ENCODE results near the gene PHETA1.
A peak's percentile ranks its signal among the peaks of the same experiment; 100 is the strongest.

The PHETA1 gene, protein sequence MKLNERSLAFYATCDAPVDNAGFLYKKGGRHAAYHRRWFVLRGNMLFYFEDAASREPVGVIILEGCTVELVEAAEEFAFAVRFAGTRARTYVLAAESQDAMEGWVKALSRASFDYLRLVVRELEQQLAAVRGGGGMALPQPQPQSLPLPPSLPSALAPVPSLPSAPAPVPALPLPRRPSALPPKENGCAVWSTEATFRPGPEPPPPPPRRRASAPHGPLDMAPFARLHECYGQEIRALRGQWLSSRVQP

DNA sequence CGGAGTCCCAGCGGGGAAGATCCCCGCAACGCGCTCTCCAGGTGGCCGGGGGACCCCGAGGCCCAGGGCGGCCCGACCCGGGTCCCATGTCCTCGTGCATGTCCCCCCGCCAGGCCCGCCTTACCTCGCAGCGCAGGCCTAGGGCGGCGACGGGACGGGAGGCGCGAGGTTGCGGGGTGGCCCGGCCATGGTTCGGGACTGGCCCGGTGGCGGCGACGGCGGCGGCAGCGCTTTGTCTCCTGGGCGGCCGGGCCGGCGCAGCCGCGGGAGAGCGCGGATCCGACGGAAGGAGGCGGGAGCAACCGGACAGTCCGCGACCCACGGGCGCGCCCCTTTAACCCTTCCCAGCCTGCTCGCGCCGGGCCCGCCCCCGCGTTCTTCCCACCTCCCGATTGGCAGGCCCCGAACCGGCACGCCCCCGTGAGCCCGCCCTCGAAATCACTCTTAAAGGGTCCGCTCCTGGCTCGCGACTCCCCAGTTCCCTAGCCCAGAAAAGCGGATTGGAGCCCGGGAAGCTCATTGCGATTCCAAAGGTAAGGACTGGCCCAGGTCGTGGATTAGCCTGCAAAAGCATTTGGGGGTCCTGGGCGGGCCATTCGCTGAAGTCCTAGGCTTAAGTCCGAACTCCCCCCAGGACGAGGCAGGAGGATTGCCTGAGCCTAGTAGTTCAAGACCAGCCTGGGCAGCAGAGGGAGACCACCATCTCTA, at the start of gene PHETA1:
TSS of gene PHETA1 (minus strand) at position 308 of the 708 bp plus-strand sequence. CDS start 5,668 bp downstream, outside the sequence.
- DNase-seq (ENCODE audit: low read depth) = peak; percentile 71

DNA sequence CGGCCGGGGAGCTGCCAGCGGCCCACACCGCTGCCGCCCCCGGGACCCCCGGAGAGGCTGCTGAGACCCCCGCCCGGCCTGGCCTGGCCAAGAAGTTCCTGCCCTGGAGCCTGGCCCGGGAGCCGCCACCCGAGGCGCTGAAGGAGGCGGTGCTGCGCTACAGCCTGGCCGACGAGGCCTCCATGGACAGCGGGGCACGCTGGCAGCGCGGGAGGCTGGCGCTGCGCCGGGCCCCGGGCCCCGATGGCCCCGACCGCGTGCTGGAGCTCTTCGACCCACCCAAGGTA, 49.6 kb upstream of the PHETA1 start:
- DNase-seq (ENCODE audit: low read depth) = no peak

DNA sequence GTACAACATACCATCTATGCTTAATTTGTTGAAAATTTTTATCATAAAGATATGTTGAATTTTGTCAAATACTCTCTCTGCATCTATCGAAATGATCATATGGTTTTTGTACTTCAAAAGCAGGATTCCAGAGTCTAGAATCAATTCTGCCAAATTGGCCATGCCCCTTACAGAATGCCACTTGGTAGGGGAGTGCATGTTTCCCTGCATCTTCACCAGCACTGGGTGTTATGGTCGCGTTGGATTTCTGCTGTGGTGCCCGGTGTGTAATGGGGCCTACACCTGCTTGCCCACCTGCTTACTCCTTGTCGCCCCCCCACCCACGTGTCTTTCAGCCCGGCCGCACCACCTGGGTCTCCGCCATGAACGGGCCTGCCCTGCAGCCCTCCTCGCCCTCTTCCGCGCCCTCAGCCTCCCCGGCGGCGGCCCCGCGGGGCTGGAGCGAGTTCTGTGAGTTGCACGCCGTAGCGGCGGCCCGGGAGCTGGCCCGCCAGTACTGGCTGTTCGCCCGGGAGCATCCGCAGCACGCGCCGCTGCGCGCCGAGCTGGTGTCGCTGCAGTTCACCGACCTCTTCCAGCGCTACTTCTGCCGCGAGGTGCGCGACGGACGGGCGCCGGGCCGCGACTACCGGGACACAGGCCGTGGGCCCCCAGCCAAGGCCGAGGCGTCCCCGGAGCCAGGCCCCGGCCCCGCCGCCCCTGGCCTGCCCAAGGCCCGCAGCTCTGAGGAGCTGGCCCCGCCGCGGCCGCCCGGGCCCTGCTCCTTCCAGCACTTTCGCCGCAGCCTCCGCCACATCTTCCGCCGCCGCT, 49.1 kb upstream of the PHETA1 start:
- no peak for DNase-seq (ENCODE audit: low read depth)

DNA sequence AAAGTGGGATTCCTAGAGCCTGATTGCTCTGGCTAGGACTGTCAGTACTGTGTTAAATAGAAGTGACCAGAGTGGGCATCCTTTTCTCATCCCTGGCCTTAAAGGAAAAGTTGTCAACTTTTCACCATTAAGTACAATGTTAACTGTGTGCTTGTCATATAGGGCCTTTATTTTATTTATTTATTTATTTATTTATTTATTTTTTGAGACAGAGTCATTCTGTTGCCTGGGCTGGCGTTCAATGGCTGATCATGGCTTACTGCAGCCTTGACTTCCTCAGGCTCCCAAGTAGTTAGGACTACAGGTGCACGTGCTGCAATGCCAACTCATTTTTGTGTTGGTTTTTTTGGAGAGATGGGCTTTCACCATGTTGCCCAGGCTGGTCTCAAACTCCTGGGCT, 48.4 kb upstream of the PHETA1 start:
- no peak for DNase-seq (ENCODE audit: low read depth)

DNA sequence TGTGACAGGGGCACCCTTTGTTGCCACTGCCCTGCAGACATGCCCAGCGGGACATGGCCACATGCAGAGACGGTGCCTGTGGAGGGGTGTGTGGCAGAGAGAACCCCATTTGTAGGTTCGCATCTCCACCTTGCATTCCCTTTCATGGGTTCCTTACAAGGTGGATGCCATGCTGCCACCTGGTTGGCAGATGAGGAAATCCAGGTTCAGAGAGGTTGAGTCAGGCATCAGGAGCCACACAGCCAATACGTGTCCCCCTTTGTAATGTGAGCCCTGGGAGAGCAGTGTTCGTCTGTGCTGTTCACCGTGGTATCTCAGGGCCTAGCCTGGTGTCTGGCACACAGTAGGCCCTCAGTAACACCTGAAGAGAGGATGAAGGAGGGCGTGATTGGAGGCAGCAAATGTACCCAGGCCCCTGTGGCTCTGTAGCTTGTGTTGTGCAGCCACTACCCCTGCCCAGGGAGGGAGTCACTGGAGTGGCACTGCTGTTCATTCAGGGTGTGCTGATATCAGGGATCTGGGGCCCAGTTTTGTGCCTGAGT, 45.9 kb upstream of the PHETA1 start:
- no peak for DNase-seq (ENCODE audit: low read depth)

DNA sequence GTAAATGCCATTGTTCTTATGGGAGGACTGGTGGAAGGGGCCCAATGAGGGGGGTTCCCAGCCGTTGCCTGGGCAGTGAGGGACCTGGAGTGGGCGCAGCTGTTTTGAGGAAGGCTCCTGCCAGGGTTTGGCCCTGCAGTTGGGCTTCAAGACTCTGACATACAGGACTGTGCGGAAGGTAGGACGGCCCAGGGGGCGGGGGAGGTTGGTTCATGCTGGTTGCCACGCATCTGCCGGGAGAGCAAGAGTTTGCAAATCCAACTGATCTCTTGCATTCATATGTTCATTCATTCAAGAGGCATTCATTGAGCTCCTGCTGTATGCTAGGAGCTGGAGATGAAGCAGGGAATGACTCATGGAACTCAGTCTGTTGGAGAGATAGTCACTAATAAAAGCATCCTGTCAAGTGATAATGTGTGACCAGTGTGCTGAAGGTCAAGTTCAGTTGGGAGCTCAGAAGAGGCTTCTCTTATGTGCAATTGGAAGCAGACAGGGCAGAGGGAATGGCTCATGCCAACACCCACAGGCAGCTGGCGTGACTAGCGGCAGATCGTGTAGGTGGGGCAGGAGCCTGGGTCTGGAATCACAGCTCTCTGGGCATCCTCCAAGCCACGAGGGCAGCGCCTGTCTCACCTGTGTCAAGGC, 44.7 kb upstream of the PHETA1 start:
- DNase-seq (ENCODE audit: low read depth) = no peak

DNA sequence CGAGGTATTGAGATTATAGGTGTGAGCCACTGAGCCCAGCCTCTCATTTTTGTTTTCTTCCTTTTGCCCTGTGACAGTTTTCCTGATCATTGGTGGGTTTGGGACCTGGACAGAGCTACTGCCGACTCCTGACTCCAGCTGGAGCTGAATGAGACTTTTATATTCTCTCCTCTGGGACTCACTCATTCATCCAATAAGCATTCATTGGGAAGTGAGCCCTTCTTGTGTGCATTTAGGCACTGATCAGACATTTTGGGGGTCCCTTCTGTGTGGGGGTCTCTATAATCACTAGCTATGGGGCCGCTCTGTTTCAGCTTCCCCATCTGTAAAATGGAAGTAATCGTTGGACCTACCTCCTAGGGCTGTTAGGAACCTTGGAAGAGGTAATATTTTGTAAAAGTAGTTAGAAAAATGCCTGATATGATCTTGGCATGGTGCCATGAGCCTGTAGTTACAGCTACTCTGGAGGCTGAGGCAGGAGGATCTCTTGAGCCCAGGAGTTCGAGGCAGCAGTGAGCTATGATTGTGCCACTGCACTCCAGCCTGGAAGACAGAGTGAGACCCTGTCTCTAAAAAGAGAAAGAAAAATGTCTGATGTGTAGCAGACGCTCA, 44.0 kb upstream of the PHETA1 start:
- no peak for DNase-seq (ENCODE audit: low read depth)

DNA sequence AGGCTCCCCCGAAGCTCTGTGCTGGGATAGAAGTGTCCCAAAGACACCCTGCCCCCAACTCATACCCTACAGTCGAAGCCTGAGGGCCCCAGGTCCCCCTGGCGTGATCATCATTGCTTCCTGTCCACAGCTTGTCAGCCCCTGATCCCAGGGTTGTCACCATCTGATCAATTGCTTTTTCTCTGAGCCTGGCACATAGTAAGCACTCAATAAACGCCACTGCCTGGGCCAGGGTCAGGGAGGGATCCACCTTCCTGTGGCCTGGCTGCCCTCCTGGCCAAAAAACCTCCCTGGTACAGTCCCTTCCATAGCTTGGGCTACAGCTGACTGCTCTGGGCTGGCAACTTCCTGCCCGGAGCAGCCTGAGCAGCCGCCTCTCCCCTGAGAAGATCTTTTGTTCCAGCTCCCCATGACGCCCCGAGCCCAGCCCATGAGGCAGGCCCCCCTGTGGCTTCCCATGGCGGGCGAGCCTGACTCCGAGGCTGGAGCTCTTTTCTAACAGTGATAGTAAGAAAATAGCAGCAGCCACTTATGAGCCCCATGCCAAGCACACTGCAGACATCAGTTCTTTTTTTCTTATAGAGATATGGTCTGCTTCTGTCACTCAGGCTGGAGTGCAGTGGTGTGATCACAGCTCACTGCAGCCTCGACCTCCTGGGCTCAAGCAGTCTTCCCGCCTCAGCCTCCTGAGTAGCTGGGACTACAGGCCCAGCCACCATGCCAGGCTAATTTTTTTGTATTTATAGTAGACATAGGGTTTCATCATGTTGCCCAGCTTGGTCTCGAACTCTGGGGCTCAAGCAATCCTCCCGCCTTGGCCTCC, 43.3 kb upstream of the PHETA1 start:
- no peak for DNase-seq (ENCODE audit: low read depth)

DNA sequence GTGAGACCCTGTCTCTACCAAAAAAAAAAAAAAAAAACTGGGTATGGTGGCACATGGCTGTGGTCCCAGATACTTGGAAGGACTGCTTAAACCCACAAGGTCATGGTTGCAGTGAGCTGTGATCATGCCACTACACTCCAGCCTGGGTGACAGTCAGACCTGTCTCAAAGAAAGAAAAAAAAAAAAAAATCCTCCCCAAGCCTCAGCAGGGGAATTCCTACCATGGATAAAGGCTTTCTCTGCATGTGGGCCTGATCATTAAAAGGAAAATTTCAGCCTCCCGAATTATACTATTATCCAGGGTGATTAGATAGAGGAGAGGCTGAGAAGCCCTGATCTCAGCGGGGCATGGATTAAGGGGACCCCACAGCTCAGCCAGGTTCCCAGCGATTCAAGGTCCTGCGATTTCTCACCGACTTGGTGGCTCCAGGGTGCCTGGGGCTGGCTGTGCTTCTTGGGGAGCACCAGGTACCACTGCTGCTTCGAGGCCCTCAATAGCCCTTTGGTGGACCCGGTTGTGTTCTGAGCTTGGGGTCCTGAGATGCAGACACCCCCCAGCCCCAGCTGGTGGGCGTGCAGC, 42.4 kb upstream of the PHETA1 start:
- DNase-seq (ENCODE audit: low read depth) = no peak

DNA sequence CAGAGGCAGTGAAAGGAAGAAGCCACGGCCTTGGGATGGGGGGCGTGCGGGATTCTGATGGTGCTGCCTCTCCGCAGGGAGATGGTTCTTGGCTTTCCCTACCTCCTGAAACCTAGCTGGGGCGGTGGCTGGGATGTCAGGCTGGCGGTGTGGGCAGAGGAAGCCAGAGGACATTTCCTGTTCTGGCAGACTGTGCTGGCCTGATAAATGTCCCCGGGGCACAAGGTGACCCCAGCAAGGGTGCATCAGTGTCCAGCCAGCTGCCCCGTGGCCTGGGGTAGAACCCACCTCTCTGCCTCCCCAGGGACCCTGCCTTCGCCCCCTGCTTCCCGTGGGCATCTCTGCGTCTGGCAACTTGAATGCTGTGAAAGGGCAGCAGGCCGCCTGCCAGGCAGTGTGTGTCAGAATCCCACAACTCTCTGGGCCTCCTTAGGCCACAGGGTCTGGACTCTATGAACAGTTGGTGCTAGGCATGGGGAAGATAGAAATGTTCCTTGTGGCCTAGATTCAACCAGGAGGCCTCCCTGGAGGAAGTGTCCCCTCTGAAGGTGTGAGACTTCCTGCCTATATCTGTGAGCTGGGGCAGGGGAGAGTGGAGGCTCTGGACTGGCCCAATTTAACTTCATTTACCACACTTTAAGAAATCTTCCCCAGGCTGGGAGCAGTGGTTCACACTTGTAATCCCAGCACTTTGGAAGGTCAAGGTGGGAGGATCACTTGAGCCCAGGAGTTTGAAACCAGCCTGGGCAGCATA, 41.7 kb upstream of the PHETA1 start:
- DNase-seq (ENCODE audit: low read depth) = no peak

DNA sequence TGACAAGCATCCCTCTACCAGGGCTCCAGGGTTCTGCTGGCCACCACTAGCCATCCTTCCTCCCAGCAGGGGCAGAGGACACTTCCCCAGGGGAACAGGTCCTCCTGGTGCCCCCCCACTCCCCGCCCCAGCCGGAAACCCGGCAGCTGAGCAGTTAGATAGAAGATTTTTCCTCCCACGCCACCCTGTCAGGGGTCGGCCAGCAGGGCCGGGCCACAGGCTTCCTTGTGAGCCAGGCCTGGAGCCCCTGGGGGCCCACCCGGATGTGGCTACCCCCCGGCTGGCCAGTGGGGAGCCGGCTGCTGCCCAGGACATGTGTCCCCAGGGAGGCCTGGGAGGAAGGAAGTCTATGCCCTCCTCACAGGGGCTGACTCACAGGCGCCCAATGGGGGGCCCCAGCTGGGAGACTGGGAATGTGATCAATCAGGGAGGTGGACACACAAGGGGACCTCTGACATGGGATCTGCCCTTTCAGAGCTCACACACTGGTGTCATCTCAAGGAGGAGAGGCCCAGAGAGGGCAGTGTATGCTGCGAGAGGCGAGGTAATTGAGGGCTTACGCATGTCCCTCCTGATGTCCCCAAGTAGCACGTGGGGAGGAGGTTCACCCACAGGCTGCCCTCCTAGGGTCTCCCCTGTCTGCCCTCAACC, 41.0 kb upstream of the PHETA1 start:
- DNase-seq (ENCODE audit: low read depth) = peak; percentile 88

DNA sequence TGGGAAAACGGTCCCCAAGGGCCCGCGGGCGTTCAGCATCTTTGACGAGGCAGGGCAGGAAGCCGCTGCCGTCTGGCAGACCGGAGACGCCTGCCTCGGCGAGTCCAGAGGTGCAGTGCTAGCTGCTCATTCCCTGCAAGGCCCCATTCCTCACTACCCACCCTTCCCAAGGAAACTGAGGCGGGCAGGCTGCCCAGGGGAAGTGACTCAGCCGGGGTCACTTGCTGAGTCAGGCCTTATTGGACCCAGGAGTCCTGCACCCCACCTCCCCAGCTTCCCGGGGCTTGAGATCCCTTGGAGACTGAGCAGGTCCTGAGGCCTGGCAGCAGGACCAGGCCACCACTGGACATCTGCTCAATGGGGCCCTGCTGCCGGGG, 40.5 kb upstream of the PHETA1 start:
- DNase-seq (ENCODE audit: low read depth) = no peak

DNA sequence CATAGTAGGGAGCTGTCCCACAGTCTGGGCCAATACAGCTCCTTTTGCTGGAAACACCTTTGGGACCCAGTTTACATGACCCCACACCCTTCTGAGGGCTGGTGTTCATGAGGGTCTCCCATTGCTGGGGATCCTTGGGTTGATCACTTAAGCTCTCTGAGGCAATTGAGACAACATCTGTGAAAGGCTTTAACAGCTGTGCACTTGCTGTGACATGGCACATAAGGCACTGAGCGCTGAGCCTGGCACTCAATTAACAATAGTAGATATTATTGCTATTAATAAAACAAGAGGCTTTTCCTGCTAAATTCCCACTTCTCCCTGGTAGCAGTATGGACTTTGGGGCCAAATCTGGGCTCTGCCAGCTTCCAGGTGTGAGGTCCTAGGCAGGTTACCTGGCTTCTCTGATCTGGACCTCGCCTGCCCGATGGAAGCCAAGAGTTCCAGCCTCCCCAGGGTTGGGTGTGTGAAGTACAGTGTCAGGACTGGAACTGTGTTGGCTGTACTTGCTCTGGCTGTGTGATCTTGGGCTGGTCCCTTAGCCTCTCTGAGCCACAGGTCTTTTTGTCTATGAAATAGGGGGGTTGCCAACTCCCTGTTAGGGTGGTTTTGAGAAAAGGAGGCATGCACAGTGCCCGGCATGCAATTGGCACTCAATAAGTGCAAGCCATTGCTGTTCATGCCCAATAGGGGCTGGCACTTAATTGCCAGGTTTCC, 39.9 kb upstream of the PHETA1 start:
- DNase-seq (ENCODE audit: low read depth) = no peak

DNA sequence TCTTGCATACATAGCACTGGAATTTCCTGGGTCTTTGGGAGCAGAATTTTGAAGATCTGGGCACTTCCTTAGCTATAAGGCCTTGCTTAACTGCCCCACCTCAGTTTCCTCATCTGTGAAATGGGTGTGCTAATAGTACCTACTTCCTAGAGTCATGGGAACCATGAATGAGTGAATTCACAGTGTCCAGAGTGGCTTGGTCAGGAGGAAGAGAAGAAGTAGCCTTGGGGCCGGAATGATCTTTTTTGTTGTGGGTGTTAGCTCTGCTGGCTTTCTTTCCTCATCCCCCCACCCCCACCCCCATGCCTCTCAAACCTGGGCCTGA, 39.2 kb upstream of the PHETA1 start:
- DNase-seq (ENCODE audit: low read depth) = no peak

DNA sequence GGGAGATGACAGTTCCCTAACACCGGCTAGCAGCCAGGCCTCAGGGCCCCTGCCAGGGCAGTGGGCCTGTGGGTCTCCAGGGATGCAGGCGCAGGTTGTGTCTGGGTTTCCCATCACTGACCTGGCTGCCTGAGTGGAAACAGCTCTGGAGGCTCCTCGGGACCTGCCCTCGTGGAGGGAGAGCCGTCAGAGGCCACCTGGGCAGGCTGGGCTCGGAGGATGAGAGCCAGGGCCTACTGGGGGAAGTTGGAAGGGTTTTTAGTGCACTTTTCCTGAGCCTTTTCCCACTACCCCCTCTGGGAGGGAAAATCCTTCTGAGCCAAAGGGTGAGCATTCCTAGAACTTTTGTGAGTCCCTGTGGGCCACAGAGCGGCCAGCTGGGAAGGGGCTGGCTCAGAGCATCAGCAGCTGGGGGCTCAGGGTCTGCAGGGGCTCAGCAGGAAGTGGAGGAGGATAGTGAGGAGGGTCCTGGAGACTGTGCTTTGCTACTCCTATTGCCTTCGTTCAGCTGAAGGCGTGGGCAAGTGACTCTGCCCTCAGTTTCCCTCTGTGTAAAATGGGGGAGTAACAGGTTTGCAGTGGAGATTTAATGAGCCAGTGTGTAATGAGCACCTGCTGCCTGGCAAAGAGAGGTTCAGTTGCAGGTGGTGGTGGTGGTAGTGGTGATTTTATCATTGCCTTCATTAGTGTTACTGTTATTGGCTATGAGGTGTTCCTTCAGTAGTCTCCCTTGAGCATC, 38.7 kb upstream of the PHETA1 start:
- DNase-seq (ENCODE audit: low read depth) = no peak

DNA sequence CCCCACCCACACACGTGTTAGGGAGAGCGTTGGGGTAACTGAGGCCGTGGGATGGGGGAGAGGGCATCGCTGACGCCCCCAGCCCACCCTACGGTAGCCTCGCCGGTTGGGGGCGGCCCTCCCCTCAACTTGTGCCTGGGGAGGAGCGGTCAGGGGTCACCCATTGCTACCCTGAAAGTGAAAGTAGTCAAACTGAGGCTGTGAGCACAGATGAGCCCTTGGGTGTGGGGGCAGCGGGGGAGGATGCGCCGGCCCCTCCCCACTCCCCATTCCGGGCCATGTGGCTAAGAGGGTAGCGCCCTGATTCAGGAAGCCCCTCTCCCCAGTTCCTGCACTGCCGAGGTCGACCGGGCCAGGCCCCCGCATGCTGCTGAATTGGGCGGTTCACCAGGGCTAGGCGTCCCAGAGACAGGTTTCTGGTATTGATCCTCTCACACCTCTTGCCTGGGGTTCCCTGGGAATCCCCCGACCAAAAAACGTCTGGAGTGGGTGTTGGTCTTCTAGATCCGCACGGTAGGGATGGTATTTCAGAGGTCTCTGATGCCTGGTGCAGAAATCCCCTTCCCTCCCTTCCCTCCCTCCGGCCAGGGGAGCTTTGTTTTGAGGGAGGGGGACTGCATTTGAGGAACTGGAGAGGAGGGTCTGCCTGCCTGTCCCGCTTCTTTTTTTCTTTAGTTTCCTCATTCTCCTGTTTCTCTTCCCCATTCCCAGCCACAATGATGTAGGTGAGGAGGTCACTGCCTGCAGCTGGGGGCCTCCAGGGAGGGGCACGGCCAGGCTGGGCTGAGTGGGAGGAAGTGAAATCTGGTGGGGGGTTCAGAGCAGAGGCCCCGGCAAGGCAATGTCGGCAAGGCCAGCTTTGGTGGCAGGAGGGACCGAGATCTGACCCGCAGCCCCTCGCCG, 37.8 kb upstream of the PHETA1 start:
- DNase-seq (ENCODE audit: low read depth) = no peak

DNA sequence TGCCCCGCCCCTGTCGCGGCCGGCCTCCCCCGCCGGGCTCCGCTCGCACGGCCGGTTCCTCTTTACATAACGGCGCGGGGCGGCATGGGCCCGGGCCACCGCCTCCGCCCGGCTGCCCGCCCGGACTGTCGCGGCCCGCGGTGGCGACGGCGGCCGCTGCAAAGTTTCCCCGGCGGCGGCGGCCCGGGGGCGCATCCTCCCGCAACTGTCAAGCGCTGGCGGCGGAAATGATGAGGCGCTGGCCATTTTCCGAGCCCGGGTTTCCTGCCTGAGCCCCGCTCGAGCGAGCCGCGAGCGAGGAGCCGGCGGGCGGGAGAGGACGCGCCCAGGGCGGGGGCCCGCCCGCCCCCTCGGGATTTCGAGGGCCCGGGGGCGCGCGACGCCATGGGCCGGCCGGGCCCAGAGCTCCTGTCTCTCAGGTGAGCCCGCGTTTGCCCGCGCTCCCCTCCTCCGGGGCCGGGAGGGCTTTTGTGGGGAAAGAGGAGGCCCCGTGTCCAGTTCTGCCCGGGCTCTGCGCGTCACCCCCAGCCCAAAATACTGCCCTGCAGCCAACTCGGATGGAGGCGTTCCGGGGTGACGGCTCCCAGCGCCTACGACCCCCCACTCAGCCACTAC, 37.1 kb upstream of the PHETA1 start, which contains the start of gene SH2B3:
TSS of gene SH2B3 (plus strand) at position 65 of the 615 bp plus-strand sequence. CDS start 12,223 bp downstream, outside the sequence.
- DNase-seq (ENCODE audit: low read depth) = no peak
